GM23338 (cell line): ENCODE data around the gene CACNA1C. TPM values are rescaled to one million over a fixed set of nuclear protein-coding genes. Genes with fewer than 3 reads are reported as not detected.

Source experiments
- ATAC-seq: fragments of 200-7000 bp; cut with Tn5 transposase; 3 replicates; pipeline ENCODE4 v1.9.1; 2020
- DNase-seq: peaks from one replicate; pipeline ENCODE4 v3.0.0-alpha.2; 2015; ENCODE audit warnings: low spot score
- H2AFZ ChIP-seq: fragments of 200-600 bp; sonication (generic); 2 replicates; pipeline ENCODE4 v1.8.0; 2016; ENCODE audit warnings: antibody characterized with exemption, mild to moderate bottlenecking, moderate library complexity
- H3F3A ChIP-seq: fragments of 200-600 bp; sonication (generic); replicated peaks from 2 replicates; pipeline ENCODE4 v1.8.0; 2017; ENCODE audit warnings: antibody characterized with exemption, mixed run types, low read depth
- H3K27ac ChIP-seq: fragments of 200-600 bp; sonication (generic); 2 replicates; pipeline ENCODE4 v1.6.1; 2016; ENCODE audit warnings: low read depth
- H3K27me3 ChIP-seq: fragments of 200-600 bp; sonication (generic); 2 replicates; pipeline ENCODE4 v1.8.0; 2016; ENCODE audit warnings: mild to moderate bottlenecking, mixed run types, moderate library complexity; ENCODE audit not compliant: insufficient read depth
- H3K36me3 ChIP-seq: fragments of 200-600 bp; sonication (generic); 2 replicates; pipeline ENCODE4 v1.8.0; 2016; ENCODE audit warnings: mild to moderate bottlenecking; ENCODE audit not compliant: insufficient read depth
- H3K4me1 ChIP-seq: fragments of 200-600 bp; sonication (generic); 2 replicates; pipeline ENCODE4 v1.8.0; 2016; ENCODE audit warnings: mild to moderate bottlenecking, moderate library complexity; ENCODE audit not compliant: insufficient read depth
- H3K4me2 ChIP-seq: fragments of 200-600 bp; sonication (generic); 2 replicates; pipeline ENCODE4 v1.7.1; 2017; ENCODE audit warnings: mixed run types
- H3K4me3 ChIP-seq: fragments of 200-600 bp; sonication (generic); 2 replicates; pipeline ENCODE4 v1.6.1; 2016; ENCODE audit warnings: mixed run types
- H3K79me2 ChIP-seq: fragments of 200-600 bp; sonication (generic); replicated peaks from 2 replicates; pipeline ENCODE4 v1.8.0; 2017; ENCODE audit warnings: mild to moderate bottlenecking; ENCODE audit not compliant: insufficient read depth
- H3K9me2 ChIP-seq: fragments of 200-600 bp; sonication (generic); 2 replicates; pipeline ENCODE4 v1.8.0; 2017; ENCODE audit not compliant: insufficient read depth
- H4K20me1 ChIP-seq: fragments of 200-600 bp; sonication (generic); replicated peaks from 2 replicates; pipeline ENCODE4 v1.8.0; 2017; ENCODE audit warnings: mild to moderate bottlenecking; ENCODE audit not compliant: insufficient read depth
- H3K27ac Mint-ChIP-seq: 2 replicates; pipeline ENCODE4 v1.8.0; 2020; ENCODE audit warnings: inconsistent platforms, mild to moderate bottlenecking, moderate library complexity, mixed read lengths
- H3K27me3 Mint-ChIP-seq: 3 replicates; pipeline ENCODE4 v1.8.0; 2022; ENCODE audit warnings: low read depth, mild to moderate bottlenecking, moderate library complexity, mixed read lengths, inconsistent platforms; ENCODE audit not compliant: insufficient read depth, poor library complexity
- H3K36me3 Mint-ChIP-seq: 3 replicates; pipeline ENCODE4 v1.8.0; 2021; ENCODE audit warnings: low read depth, mild to moderate bottlenecking, inconsistent platforms, moderate library complexity, mixed read lengths
- H3K4me1 Mint-ChIP-seq: 3 replicates; pipeline ENCODE4 v1.8.0; 2020; ENCODE audit warnings: mild to moderate bottlenecking, inconsistent platforms, mixed read lengths
- H3K4me3 Mint-ChIP-seq: 3 replicates; pipeline ENCODE4 v1.8.0; 2021; ENCODE audit warnings: moderate library complexity, mild to moderate bottlenecking, inconsistent platforms, mixed read lengths
- H3K9me3 Mint-ChIP-seq: 3 replicates; pipeline ENCODE4 v1.8.0; 2020; ENCODE audit warnings: moderate library complexity, mild to moderate bottlenecking, inconsistent platforms, mixed read lengths
- CREB1 ChIP-seq: fragments of 250-450 bp; sonication (Bioruptor Pico); IDR thresholded peaks from 2 replicates; pipeline ENCODE4 v1.5.0; 2020; ENCODE audit warnings: low read depth, mild to moderate bottlenecking, moderate library complexity
- CTCF ChIP-seq, 2 experiments: fragments of 200-600 bp in 1 of 2; sonication (generic) in 1 of 2; conservative IDR thresholded peaks; 2 replicates each; pipeline versions ENCODE4 v1.5.1 to v1.6.1; 2016 to 2017; ENCODE audit warnings: antibody characterized with exemption in 2 of 2, low read depth in 2 of 2, mild to moderate bottlenecking in 2 of 2, moderate library complexity in 1 of 2
- EZH2 ChIP-seq: fragments of 200-600 bp; sonication (generic); IDR thresholded peaks from one replicate; pipeline ENCODE4 v1.8.0; 2017; ENCODE audit warnings: antibody characterized with exemption, mild to moderate bottlenecking, low read depth; ENCODE audit not compliant: unreplicated experiment
- EZH2phosphoT487 ChIP-seq: fragments of 200-600 bp; sonication (generic); IDR thresholded peaks from one replicate; pipeline ENCODE4 v1.8.1; 2018; ENCODE audit warnings: antibody characterized with exemption; ENCODE audit not compliant: unreplicated experiment
- JUNB ChIP-seq: IDR thresholded peaks from one replicate; pipeline ENCODE4 v1.6.1; 2016; ENCODE audit warnings: antibody characterized with exemption; ENCODE audit not compliant: unreplicated experiment
- NANOG ChIP-seq: IDR thresholded peaks from 2 replicates; pipeline ENCODE4 v1.6.1; 2016; ENCODE audit warnings: antibody characterized with exemption, borderline replicate concordance
- POLR2AphosphoS5 ChIP-seq: IDR thresholded peaks from 2 replicates; pipeline ENCODE4 v1.6.1; 2016; ENCODE audit warnings: antibody characterized with exemption, low read depth
- REST ChIP-seq: IDR thresholded peaks from one replicate; pipeline ENCODE4 v1.6.1; 2018; ENCODE audit warnings: antibody characterized with exemption; ENCODE audit not compliant: unreplicated experiment
- STAT1 ChIP-seq: IDR thresholded peaks from one replicate; pipeline ENCODE4 v1.6.1; 2016; ENCODE audit warnings: antibody characterized with exemption; ENCODE audit not compliant: unreplicated experiment
- ZNF114 ChIP-seq: fragments of 250-450 bp; sonication (Bioruptor Pico); IDR thresholded peaks from 2 replicates; pipeline ENCODE4 v1.5.0; 2020; ENCODE audit warnings: mild to moderate bottlenecking, moderate library complexity
- ZNF331 ChIP-seq: fragments of 250-450 bp; sonication (Bioruptor Pico); IDR thresholded peaks from 2 replicates; pipeline ENCODE4 v1.5.0; 2020; ENCODE audit warnings: low read depth, mild to moderate bottlenecking, moderate library complexity
- polyA plus RNA-seq: library from polyadenylated mRNA; unstranded; fragments of >200 nt; fragmentation: Nextera tagmentation; extraction: Ambion mirVana; gene quantifications from 2 replicates; pipeline ENCODE4 v1.2.1, GENCODE V29; 2016
- total RNA-seq: library from RNA; depleted of rRNA; stranded (reverse); fragments of >200 nt; shearing (Covaris generic); gene quantifications from 2 replicates; pipeline ENCODE4 v1.2.3, GENCODE V29; 2014
- TF ChIP-seq, protein P1 (sequence below): fragments of 250-450 bp; sonication (Bioruptor Pico); IDR thresholded peaks from 2 replicates; pipeline ENCODE4 v1.5.0; 2020; ENCODE audit warnings: mild to moderate bottlenecking, moderate library complexity
- TF ChIP-seq, protein P2 (sequence below): IDR thresholded peaks from 2 replicates; pipeline ENCODE4 v1.6.1; 2016; ENCODE audit warnings: antibody characterized with exemption

The CACNA1C gene
- total and polyA plus RNA-seq, 2 experiments from 2014 or later: 0.78 to 2.1 TPM

GRCh38 chr12:2578211-2578610, 525.4 kb downstream of the CACNA1C start:
- H3K27ac Mint-ChIP-seq: no peak overlapping the region
- Histone ChIP-seq H3K4me1 (no peaks in the 10 kb centered on the region), H3K4me2 (no peak overlapping the region), H3K79me2 (no peaks in the 10 kb centered on the region), H3K27me3 (peaks cover 2% of the 10 kb centered on the region; the same call in 1 of the 2 replicates), H2AFZ (no peak overlapping the region), H3K9me2 (peaks cover 14% of the 10 kb centered on the region; the same call in 1 of the 2 replicates), H4K20me1 (no peaks in the 10 kb centered on the region), H3F3A (no peaks in the 10 kb centered on the region), H3K27ac (no peak overlapping the region), H3K36me3 (no peaks in the 10 kb centered on the region), H3K4me3 (no peak overlapping the region)
- peaks cover 5% of the 10 kb centered on the region for H3K27me3 Mint-ChIP-seq
- TF ChIP-seq EZH2 (no peak), REST (no peak), CREB1 (CRISPR knock-in tag) (no peak), EZH2phosphoT487 (no peak), CTCF (conservative IDR thresholded peaks at IDR 0.05; ENCODE audit: low read depth in 2 of 2) (no peak), JUNB (no peak), ZNF114 (CRISPR knock-in tag) (no peak), NANOG (no peak), STAT1 (no peak), ZNF331 (CRISPR knock-in tag) (no peak), POLR2AphosphoS5 (no peak)
- TF ChIP-seq, protein P1, sequence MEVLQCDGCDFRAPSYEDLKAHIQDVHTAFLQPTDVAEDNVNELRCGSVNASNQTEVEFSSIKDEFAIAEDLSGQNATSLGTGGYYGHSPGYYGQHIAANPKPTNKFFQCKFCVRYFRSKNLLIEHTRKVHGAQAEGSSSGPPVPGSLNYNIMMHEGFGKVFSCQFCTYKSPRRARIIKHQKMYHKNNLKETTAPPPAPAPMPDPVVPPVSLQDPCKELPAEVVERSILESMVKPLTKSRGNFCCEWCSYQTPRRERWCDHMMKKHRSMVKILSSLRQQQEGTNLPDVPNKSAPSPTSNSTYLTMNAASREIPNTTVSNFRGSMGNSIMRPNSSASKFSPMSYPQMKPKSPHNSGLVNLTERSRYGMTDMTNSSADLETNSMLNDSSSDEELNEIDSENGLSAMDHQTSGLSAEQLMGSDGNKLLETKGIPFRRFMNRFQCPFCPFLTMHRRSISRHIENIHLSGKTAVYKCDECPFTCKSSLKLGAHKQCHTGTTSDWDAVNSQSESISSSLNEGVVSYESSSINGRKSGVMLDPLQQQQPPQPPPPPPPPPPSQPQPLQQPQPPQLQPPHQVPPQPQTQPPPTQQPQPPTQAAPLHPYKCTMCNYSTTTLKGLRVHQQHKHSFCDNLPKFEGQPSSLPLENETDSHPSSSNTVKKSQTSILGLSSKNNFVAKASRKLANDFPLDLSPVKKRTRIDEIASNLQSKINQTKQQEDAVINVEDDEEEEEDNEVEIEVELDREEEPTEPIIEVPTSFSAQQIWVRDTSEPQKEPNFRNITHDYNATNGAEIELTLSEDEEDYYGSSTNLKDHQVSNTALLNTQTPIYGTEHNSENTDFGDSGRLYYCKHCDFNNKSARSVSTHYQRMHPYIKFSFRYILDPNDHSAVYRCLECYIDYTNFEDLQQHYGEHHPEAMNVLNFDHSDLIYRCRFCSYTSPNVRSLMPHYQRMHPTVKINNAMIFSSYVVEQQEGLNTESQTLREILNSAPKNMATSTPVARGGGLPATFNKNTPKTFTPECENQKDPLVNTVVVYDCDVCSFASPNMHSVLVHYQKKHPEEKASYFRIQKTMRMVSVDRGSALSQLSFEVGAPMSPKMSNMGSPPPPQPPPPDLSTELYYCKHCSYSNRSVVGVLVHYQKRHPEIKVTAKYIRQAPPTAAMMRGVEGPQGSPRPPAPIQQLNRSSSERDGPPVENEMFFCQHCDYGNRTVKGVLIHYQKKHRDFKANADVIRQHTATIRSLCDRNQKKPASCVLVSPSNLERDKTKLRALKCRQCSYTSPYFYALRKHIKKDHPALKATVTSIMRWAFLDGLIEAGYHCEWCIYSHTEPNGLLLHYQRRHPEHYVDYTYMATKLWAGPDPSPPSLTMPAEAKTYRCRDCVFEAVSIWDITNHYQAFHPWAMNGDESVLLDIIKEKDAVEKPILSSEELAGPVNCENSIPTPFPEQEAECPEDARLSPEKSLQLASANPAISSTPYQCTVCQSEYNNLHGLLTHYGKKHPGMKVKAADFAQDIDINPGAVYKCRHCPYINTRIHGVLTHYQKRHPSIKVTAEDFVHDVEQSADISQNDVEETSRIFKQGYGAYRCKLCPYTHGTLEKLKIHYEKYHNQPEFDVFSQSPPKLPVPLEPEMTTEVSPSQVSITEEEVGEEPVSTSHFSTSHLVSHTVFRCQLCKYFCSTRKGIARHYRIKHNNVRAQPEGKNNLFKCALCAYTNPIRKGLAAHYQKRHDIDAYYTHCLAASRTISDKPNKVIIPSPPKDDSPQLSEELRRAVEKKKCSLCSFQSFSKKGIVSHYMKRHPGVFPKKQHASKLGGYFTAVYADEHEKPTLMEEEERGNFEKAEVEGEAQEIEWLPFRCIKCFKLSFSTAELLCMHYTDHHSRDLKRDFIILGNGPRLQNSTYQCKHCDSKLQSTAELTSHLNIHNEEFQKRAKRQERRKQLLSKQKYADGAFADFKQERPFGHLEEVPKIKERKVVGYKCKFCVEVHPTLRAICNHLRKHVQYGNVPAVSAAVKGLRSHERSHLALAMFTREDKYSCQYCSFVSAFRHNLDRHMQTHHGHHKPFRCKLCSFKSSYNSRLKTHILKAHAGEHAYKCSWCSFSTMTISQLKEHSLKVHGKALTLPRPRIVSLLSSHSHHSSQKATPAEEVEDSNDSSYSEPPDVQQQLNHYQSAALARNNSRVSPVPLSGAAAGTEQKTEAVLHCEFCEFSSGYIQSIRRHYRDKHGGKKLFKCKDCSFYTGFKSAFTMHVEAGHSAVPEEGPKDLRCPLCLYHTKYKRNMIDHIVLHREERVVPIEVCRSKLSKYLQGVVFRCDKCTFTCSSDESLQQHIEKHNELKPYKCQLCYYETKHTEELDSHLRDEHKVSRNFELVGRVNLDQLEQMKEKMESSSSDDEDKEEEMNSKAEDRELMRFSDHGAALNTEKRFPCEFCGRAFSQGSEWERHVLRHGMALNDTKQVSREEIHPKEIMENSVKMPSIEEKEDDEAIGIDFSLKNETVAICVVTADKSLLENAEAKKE (CRISPR knock-in tag): no peak
- TF ChIP-seq, protein P2, sequence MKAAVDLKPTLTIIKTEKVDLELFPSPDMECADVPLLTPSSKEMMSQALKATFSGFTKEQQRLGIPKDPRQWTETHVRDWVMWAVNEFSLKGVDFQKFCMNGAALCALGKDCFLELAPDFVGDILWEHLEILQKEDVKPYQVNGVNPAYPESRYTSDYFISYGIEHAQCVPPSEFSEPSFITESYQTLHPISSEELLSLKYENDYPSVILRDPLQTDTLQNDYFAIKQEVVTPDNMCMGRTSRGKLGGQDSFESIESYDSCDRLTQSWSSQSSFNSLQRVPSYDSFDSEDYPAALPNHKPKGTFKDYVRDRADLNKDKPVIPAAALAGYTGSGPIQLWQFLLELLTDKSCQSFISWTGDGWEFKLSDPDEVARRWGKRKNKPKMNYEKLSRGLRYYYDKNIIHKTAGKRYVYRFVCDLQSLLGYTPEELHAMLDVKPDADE: no peak
- H3K4me1 Mint-ChIP-seq: peaks cover 3% of the 10 kb centered on the region; the same call in 2 of the 3 replicates
- no peaks in the 10 kb centered on the region; the same call in 2 of the 3 replicates for H3K9me3 Mint-ChIP-seq
- no peak overlapping the region for H3K4me3 Mint-ChIP-seq
- ATAC-seq (no peak), DNase-seq (no peak)
- H3K36me3 Mint-ChIP-seq: no peaks in the 10 kb centered on the region
